Mesodermal cell (in vitro differentiated cells): ENCODE results near the gene AQP2.
A peak's percentile ranks its signal among the peaks of the same experiment; 100 is the strongest.

ENCODE experiments used
- H3K27ac ChIP-seq: 2 replicates; pipeline ENCODE4 v1.7.0; 2013; ENCODE audit warnings: mild to moderate bottlenecking, low read depth, low read length, moderate library complexity; ENCODE audit not compliant: severe bottlenecking
- H3K36me3 ChIP-seq: 2 replicates; pipeline ENCODE4 v1.7.1; 2013; ENCODE audit warnings: mild to moderate bottlenecking, low read length, moderate library complexity; ENCODE audit not compliant: control insufficient read depth, insufficient read depth
- H3K4me1 ChIP-seq: one replicate; pipeline ENCODE4 v1.7.1; 2013; ENCODE audit warnings: mild to moderate bottlenecking, low read length; ENCODE audit not compliant: insufficient read depth, control insufficient read depth, poor library complexity, severe bottlenecking
- H3K4me3 ChIP-seq: 2 replicates; pipeline ENCODE4 v1.7.0; 2013; ENCODE audit warnings: low read length, control low read depth, mild to moderate bottlenecking; ENCODE audit not compliant: insufficient read depth, poor library complexity, severe bottlenecking; ENCODE audit errors: extremely low read depth
- H3K9me3 ChIP-seq: 2 replicates; pipeline ENCODE4 v1.7.1; 2013; ENCODE audit warnings: mild to moderate bottlenecking, low read length, moderate library complexity; ENCODE audit not compliant: control insufficient read depth
- WGBS, 2 experiments: methylation state at CpG; one replicate each; pipeline ENCODE4 v1.1.5; 2013; ENCODE audit warnings: missing lambda C conversion rate in 2 of 2; ENCODE audit not compliant: insufficient coverage in 2 of 2; 5-methylcytosine and 5-hydroxymethylcytosine counted together

Gene AQP2

DNA sequence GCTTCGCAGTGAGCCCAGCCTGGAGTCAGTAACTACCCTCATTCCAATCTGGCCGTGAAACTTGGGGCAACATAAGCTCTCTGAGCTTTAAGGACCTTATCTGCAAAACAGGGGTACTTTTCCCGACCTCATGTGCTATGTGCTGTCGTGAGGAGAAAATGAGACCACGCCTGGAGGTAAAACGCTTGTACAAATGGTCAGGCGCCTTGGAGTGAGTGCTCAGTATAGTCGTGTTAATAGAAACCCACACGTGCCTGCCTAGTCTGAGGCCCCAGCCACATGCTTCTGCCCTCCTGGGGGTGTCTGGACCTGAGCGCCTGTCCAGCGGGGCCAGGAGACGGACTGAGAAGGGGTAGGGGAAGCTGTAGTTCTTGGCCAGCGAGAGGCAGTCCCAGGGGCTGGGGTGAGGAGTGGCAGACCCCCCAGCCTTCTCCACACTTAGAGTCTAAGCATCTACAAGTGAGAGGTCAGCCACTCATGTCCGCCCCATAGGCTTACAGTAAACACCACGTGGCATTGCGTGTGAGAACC, 16.0 kb downstream of the AQP2 start:
- Histone ChIP-seq H3K27ac (no peak overlapping the region), H3K4me1 (peaks cover 7% of the 10 kb centered on the region), H3K4me3 (no peak overlapping the region), H3K9me3 (no peaks in the 10 kb centered on the region), H3K36me3 (no peaks in the 10 kb centered on the region)
- 49 to 52% methylated on average over 14 to 16 of the region's 16 CpGs for WGBS, 2 experiments

DNA sequence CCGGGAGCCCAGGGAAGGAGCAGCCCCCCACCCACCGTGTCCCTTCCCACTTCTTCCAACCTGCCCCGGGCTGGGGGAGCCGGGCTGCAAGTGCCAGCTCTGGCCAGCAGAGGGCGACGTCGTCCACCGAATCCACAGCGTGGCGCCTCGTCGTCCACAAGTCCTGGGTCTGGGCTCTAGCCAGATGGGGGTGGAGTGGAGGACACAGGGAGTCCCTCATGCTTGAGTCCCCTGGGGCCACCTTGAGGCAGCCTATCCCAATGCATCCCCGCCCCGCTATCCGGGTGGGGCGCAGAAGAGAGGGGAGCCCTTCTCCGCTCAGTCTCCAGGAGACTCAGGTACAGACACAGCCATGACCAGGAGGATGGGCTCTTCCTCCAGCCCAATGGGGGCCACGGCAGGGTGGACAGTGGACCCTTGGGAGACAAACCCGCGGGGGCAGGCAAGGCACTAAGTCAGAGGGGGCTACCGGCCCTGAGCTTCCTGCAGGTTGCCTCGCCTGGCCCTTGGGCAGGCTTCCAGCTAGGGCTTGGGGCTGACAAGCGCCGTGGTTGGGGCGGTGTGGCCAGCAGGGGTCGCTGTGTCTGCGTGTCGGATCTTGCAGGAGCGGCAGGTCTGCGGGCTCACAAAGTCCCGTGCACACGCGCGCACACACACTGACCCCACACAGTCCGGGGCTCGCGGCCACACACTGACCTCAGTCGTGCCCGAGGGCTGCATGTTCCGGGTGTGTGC, 16.7 kb downstream of the AQP2 start:
- Histone ChIP-seq H3K27ac (no peak overlapping the region), H3K9me3 (no peaks in the 10 kb centered on the region), H3K4me3 (peak overlapping the region; percentile 21), H3K4me1 (peaks cover 7% of the 10 kb centered on the region), H3K36me3 (no peaks in the 10 kb centered on the region)
- WGBS, 2 experiments: 7 to 8% methylated on average over 28 of the region's 40 CpGs

DNA sequence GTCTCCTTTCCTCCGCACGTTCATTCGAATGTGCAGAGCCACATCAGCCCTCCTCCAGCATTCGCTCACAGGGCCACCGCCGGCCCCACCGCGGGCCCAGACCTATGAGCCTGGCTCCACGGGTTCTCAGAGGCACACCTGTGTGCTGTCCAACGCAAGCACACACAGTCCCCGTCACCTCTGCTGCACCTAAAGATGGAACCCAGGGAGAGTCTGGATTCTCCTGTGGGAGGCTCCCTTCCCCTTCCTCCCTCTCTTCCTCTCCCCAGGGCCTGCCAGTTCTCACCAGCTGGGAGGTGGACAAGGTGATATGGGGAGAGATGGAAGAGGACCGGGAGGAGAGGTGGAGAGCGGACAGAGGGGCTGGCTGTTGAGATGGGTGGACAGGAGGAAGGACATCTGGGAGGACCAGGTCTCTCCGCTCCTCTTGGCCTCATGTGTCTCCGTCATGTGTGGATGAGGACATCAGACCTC, 17.3 kb downstream of the AQP2 start:
- Histone ChIP-seq H3K36me3 (no peaks in the 10 kb centered on the region), H3K4me3 (no peak overlapping the region), H3K9me3 (no peaks in the 10 kb centered on the region), H3K27ac (no peak overlapping the region), H3K4me1 (peaks cover 7% of the 10 kb centered on the region)
- 44 to 60% methylated on average over 12 to 13 of the region's 15 CpGs for WGBS, 2 experiments

DNA sequence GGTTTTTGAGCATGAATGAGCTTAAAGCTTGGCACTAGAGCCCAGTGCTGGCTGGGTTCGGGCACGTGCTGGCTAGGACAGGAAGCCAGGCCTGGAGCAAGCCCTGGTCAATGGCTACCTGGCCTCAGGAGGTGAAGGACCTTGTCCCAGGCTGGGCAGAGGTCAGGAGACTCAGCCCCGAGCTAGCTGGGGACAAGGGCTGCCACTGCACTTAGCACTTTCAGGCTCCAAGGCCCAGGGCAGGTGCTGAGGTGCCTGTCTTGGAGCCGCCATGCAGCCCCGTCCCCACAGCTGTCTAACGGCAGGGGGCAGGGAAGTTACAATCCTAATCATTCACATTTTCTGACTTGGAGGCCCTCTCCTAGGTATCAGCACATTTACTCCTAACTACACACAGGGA, 17.9 kb downstream of the AQP2 start:
- Histone ChIP-seq H3K4me3 (no peak overlapping the region), H3K27ac (no peak overlapping the region), H3K36me3 (no peaks in the 10 kb centered on the region), H3K4me1 (peaks cover 7% of the 10 kb centered on the region), H3K9me3 (no peaks in the 10 kb centered on the region)
- WGBS, 2 experiments: 84 to 98% methylated on average over 3 of the region's 6 CpGs

DNA sequence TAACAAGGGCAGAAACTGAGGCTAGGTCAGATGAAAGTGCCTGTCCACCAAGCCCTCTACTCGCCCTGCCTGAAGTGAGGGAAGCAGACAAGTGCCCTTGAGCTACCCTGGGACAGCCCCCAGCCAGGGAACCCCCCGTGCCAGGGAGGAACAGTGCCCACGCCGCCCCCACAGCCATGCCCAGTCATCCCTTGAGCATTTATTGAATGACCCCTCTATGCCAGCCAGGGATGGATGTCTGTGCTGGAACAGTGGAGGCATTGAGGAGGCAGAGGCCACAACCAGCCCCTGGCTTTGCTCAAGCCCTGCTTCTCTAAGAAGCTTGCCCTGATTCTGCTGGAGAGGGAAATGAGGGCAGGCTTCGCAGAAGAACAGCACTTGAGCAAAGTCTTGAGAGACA, 18.5 kb downstream of the AQP2 start:
- Histone ChIP-seq H3K4me3 (no peak overlapping the region), H3K4me1 (peaks cover 7% of the 10 kb centered on the region), H3K9me3 (no peaks in the 10 kb centered on the region), H3K27ac (no peak overlapping the region), H3K36me3 (no peaks in the 10 kb centered on the region)
- WGBS, 2 experiments: 89 to 90% methylated on average over 4 to 5 of the region's 5 CpGs

DNA sequence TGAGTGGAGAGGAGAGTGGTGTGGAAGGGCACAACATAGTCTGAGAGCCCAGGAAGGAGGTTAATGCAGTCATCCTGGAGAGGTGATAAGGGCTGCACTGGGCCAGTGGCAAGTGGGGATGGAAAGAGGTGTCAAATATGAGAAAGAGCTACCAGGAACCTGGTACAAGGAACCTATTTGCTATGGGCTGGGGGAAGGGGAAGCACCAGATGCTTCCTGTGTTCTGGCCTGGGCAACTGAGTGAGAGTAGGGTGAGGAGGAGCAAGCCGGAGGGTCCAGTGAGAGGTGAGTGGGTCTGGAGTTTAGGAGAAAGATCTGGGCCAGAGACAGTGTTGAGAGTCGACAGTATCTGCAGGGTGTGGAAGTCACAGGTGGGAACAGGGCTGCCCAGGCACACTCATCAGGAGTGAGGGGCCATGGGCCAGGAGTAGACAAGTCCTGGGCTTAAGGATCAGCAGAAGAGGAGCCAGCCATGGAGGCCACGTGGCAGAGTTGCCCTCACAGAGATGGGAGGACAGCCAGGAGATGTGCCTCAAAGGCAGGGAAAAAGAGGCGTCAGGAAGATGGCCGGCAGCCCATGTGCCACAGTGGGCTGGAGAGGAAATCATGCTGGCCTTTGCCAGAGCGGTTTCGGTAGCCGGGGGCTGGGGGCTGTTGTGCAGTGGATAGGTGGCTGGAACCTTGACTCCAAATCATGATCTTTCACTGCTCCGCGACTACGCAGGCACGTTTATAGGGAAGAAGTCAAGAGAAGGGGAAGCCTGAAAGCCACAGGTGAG, 19.3 kb downstream of the AQP2 start:
- no peaks in the 10 kb centered on the region for H3K9me3 ChIP-seq
- H3K27ac ChIP-seq: no peak overlapping the region
- 96 to 97% methylated on average over 12 of the region's 12 CpGs for WGBS, 2 experiments
- H3K4me3 ChIP-seq: no peak overlapping the region
- H3K36me3 ChIP-seq: no peaks in the 10 kb centered on the region
- H3K4me1 ChIP-seq: peaks cover 7% of the 10 kb centered on the region

DNA sequence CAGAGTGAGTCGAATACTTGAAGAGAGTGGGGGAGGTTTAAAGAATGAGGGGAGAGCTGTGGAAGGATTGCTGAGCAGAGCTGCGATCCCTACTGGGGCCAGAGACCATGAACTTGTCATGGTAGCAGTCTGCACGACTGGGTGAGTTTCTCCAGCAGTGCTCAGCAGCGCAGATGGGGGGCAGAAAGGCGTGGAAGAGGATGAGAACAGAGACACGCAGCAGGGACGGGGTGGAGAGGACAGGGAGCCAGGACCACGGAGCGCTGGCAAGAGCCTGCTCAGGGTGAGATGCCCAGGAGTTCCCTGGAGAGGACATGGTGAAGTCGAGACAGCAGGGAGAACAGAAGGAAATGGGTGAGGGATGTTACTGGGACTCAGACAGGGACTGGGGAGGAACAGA, 20.1 kb downstream of the AQP2 start:
- WGBS, 2 experiments: 77 to 87% methylated on average over 9 to 10 of the region's 10 CpGs
- no peak overlapping the region for H3K27ac ChIP-seq
- no peak overlapping the region for H3K4me3 ChIP-seq
- H3K9me3 ChIP-seq: no peaks in the 10 kb centered on the region
- H3K4me1 ChIP-seq: peaks cover 7% of the 10 kb centered on the region
- no peaks in the 10 kb centered on the region for H3K36me3 ChIP-seq

DNA sequence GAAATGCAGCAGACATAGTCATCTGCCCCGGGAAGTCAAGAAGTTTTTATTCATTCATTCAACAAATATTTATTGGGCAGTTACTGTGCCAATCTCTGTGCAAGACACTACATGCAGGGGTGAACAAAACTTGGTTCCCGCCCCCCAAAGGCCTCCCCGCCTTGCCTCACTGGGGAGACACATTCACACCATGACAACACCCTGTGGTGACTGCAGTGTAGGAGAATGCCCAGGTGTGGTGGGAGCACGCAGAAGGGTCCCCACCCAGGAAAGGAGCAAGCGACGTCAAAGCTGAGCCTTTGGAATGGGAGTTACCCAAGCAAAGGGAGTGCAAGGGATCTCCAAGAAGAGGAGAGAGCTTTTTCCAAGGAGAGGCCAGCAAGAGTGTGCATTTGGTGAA, 20.6 kb downstream of the AQP2 start:
- Histone ChIP-seq H3K4me3 (no peak overlapping the region), H3K27ac (no peak overlapping the region), H3K9me3 (no peaks in the 10 kb centered on the region), H3K36me3 (no peaks in the 10 kb centered on the region), H3K4me1 (peaks cover 7% of the 10 kb centered on the region)
- 88 to 95% methylated on average over 3 to 5 of the region's 6 CpGs for WGBS, 2 experiments

DNA sequence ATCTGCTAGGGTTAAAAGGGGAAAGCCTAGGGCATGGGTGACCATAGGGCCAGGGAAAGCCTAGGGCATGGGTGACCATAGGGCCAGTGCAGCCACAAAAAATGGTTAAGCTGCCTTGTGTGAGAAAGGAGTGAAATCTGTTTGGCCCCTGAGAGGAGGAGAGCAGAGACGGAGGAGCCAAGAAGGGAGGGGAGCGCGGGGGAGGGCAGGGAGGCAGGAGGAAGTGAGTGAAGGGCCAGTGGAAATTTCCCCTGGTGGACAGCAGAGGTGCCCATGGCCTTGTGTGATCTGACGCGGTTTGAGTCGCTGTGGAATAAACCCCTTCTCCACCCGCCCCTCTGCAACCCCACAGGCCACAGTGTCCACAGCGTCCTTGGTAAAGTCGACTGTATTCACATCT, 21.6 kb downstream of the AQP2 start:
- H3K27ac ChIP-seq: no peak overlapping the region
- H3K36me3 ChIP-seq: no peaks in the 10 kb centered on the region
- H3K9me3 ChIP-seq: no peaks in the 10 kb centered on the region
- 83 to 87% methylated on average over 3 to 5 of the region's 9 CpGs for WGBS, 2 experiments
- H3K4me3 ChIP-seq: no peak overlapping the region
- H3K4me1 ChIP-seq: peaks cover 6% of the 10 kb centered on the region

DNA sequence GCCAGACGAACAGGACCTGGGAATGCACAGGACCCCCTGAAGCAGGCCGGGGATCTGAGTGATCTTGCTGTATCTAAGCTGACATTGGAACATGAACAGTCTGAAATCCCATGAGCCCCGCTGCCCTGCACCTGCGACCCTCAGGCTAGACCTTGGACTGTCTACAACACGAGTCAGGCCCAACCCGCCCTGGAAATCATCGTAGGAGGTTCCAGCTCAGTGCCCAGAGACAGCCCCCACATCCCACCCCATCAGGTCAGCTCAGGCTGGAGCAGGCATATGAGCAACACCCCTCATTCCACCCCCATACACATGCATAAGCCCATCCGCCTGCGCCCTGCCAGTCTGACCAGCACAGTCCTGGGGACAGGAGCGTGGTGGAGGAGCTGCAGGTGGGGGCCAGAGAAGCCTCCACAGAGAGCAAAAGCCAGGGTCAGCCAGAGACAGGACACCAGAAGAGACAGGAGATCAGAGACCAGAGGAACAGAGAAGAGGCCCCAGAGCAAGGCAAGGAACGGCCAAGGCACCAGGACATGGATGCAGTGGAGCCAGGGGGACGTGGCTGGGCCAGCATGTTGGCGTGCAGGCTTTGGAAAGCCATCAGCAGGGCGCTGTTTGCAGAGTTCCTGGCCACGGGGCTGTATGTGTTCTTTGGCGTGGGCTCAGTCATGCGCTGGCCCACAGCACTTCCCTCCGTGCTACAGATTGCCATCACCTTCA, 22.3 kb downstream of the AQP2 start, which contains the start of gene AQP6:
Gene AQP6 (plus strand): TSS at position 307 of the 720 bp plus-strand sequence. CDS start 227 bp downstream, at position 534.
- WGBS, 2 experiments: 92 to 93% methylated on average over 16 to 17 of the region's 18 CpGs
- Histone ChIP-seq H3K4me3 (no peak within 1 kb of the TSS), H3K4me1 (no peaks in the 10 kb centered on the region), H3K27ac (no peak within 1 kb of the TSS), H3K36me3 (no peaks in the 10 kb centered on the region), H3K9me3 (no peaks in the 10 kb centered on the region)
